Measurements from ENCODE around the gene ZNF385C.

The ZNF385C gene

GRCh38 chr17:42000413-42001133, 97.7 kb downstream of the ZNF385C start:
- ATAC-seq (no peak), DNase-seq (ENCODE audit: low spot score in 2 of 2) (no peak)
- no peak overlapping the region for H3K4me3 Mint-ChIP-seq
- no peaks in the 10 kb centered on the region for H3K9me3 Mint-ChIP-seq
- peaks cover 98% of the 10 kb centered on the region for H3K36me3 Mint-ChIP-seq
- H3K27ac Mint-ChIP-seq: peak overlapping the region; percentile 71
- peaks cover 31% of the 10 kb centered on the region for H3K4me1 Mint-ChIP-seq

DNA sequence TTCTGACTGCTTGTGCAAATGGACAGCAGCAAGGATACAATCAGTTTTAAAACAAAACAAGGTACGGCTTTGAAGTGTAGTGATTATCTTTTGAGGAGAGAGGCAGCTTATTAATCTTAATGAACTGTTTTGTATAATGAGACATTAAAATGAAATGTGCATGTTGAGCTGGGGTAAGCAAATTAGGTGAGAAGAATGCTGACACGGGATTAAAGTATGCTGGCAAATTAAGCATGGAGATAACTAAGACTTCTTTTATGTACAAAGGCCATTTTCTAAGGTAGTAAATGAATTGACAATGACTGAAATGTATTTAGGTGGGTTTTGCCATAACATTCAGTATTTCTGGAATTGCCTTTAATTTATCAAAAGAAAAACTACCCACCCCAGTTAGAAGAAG, 99.8 kb downstream of the ZNF385C start:
- DNase-seq (ENCODE audit: low spot score in 2 of 2): no peak
- ATAC-seq: no peak
- Mint-ChIP-seq H3K4me3 (no peak overlapping the region), H3K27ac (no peak overlapping the region), H3K9me3 (no peaks in the 10 kb centered on the region), H3K4me1 (peaks cover 23% of the 10 kb centered on the region), H3K36me3 (peaks cover 100% of the 10 kb centered on the region)

- H3K4me1 Mint-ChIP-seq: peaks cover 13% of the 10 kb centered on the region
- ATAC-seq: no peak
- peaks cover 100% of the 10 kb centered on the region for H3K36me3 Mint-ChIP-seq
- no peak overlapping the region for H3K4me3 Mint-ChIP-seq
- no peaks in the 10 kb centered on the region for H3K9me3 Mint-ChIP-seq
- H3K27ac Mint-ChIP-seq: peak overlapping the region; percentile 77
- DNase-seq (ENCODE audit: low spot score in 2 of 2): no peak
Observed at GRCh38 chr17:41996855-41997164, 101.5 kb downstream of the ZNF385C start.

GRCh38 chr17:41992576-41992975, 105.7 kb downstream of the ZNF385C start:
- Mint-ChIP-seq H3K36me3 (peaks cover 100% of the 10 kb centered on the region), H3K27ac (no peak overlapping the region), H3K4me1 (peaks cover 17% of the 10 kb centered on the region), H3K9me3 (no peaks in the 10 kb centered on the region), H3K4me3 (no peak overlapping the region)
- DNase-seq (ENCODE audit: low spot score in 2 of 2) (no peak), ATAC-seq (no peak)

- DNase-seq (ENCODE audit: low spot score in 2 of 2) (no peak), ATAC-seq (no peak)
- H3K9me3 Mint-ChIP-seq: no peaks in the 10 kb centered on the region
- H3K36me3 Mint-ChIP-seq: peaks cover 100% of the 10 kb centered on the region
- no peak overlapping the region for H3K27ac Mint-ChIP-seq
- no peak overlapping the region for H3K4me3 Mint-ChIP-seq
- peaks cover 7% of the 10 kb centered on the region for H3K4me1 Mint-ChIP-seq
Observed at GRCh38 chr17:41989702-41990419, 108.4 kb downstream of the ZNF385C start.

DNA sequence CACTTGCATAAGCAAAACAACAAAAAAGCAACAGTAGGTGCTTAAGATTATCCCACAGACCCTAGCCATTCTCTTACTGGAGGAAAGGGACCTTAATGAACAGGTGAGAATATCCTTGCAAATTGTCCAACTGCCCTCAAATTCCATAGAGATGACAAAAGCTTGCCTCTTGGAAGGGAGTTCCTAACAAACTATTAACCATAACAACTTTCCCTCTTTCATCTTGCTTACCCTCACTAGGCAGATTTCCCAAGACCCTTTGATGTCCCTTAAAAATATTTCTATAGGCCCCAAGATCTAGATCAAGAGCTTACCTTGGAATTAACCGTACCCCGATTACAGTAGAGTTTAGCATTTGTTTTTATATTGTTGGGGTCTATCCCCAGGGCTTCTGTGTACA, 109.9 kb downstream of the ZNF385C start:
- no peak for ATAC-seq
- peaks cover 100% of the 10 kb centered on the region for H3K36me3 Mint-ChIP-seq
- H3K4me1 Mint-ChIP-seq: peaks cover 7% of the 10 kb centered on the region

DNA sequence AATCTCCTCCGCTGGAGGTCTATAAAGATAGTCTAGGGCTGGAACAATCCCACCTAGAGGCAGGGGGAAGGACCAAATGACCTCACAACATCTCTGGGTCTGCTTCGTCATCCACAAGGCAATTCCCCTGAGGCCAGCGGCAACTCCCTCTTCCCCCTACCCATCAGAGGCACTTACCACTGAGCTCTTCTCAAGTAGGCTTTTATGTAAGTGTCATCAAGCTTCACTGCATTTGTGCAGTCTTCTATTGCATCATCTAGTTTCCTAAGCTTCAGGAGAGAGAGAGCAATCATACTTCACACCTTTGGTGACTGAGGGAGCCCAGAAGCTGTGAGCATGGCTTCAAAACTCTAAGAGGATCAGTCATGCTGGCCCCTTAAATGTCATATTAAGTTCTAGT, 110.6 kb downstream of the ZNF385C start:
- no peak for DNase-seq (ENCODE audit: low spot score in 2 of 2)
- H3K27ac Mint-ChIP-seq: peak overlapping the region; percentile 82
- peak; percentile 92 for ATAC-seq
- no peaks in the 10 kb centered on the region for H3K9me3 Mint-ChIP-seq
- H3K4me1 Mint-ChIP-seq: peaks cover 7% of the 10 kb centered on the region
- no peak overlapping the region for H3K4me3 Mint-ChIP-seq
- H3K36me3 Mint-ChIP-seq: peaks cover 100% of the 10 kb centered on the region

More for the DNA sequence above, 109.9 kb downstream of the ZNF385C start:
- DNase-seq (ENCODE audit: low spot score in 2 of 2): no peak
- Mint-ChIP-seq H3K4me3 (no peak overlapping the region), H3K27ac (peak overlapping the region; percentile 82), H3K9me3 (no peaks in the 10 kb centered on the region)

DNA sequence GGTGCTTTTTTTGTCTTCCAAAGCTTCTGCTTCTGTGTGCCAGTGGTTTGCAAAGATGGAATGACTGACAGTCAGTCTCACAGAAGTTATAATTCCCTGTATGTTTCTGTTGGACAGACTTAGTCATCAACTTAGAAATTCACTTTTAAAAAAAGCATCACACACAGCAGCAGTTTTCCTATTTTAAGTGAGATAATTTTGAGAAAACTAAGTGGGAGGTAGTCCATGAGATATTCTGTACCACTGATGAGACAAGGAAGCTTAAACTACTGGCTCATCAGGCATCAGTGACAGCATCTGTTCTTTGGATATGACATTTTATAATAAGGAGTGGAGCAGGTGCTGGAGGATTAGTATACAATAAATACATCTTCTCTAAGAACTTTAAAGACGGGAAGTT, 111.6 kb downstream of the ZNF385C start:
- Mint-ChIP-seq H3K36me3 (peaks cover 100% of the 10 kb centered on the region), H3K9me3 (no peaks in the 10 kb centered on the region), H3K27ac (peak overlapping the region; percentile 82), H3K4me3 (no peak overlapping the region), H3K4me1 (peaks cover 7% of the 10 kb centered on the region)
- ATAC-seq (no peak), DNase-seq (ENCODE audit: low spot score in 2 of 2) (no peak)

DNA sequence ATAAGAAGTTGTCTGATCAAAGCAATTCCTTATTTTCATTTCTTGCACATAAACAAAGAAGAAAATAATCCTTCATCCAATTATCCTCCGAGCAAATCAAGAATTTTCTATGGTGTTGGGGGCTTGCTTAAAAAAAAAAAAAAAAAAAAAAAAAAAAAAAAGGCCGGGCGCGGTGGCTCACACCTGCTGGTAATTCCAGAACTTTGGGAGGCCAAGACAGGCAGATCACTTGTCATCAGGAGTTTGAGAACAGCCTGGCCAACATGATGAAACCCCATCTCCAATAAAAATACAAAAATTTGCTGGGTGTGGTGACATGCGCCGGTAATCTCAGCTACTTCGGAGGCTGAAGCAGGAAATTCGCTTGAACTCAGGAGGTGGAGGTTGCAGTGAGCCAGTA, 112.4 kb downstream of the ZNF385C start:
- Mint-ChIP-seq H3K4me1 (peaks cover 7% of the 10 kb centered on the region), H3K9me3 (no peaks in the 10 kb centered on the region), H3K36me3 (peaks cover 100% of the 10 kb centered on the region), H3K4me3 (no peak overlapping the region), H3K27ac (no peak overlapping the region)
- no peak for DNase-seq (ENCODE audit: low spot score in 2 of 2)
- no peak for ATAC-seq

DNA sequence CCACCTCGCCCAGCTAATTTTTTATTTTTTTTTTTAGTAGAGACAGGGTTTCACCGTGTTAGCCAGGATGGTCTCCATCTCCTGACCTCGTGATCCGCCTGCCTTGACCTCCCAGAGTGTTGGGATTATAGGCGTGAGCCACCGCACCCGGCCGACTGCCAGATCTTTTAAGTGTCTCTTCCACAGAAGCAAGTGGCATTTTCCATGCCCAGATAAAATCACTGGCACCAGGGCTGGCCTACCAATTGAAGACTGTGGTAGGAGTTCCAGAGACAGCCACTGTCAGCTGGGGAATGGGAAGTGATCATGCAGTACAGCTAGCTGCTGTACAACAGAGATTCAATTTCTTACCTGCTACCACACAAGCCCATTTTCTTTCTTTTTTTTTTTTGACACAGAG, 113.8 kb downstream of the ZNF385C start:
- DNase-seq (ENCODE audit: low spot score in 2 of 2) (no peak), ATAC-seq (no peak)
- H3K9me3 Mint-ChIP-seq: no peaks in the 10 kb centered on the region
- peaks cover 100% of the 10 kb centered on the region for H3K36me3 Mint-ChIP-seq
- H3K4me3 Mint-ChIP-seq: no peak overlapping the region
- no peak overlapping the region for H3K27ac Mint-ChIP-seq
- H3K4me1 Mint-ChIP-seq: peaks cover 7% of the 10 kb centered on the region

DNA sequence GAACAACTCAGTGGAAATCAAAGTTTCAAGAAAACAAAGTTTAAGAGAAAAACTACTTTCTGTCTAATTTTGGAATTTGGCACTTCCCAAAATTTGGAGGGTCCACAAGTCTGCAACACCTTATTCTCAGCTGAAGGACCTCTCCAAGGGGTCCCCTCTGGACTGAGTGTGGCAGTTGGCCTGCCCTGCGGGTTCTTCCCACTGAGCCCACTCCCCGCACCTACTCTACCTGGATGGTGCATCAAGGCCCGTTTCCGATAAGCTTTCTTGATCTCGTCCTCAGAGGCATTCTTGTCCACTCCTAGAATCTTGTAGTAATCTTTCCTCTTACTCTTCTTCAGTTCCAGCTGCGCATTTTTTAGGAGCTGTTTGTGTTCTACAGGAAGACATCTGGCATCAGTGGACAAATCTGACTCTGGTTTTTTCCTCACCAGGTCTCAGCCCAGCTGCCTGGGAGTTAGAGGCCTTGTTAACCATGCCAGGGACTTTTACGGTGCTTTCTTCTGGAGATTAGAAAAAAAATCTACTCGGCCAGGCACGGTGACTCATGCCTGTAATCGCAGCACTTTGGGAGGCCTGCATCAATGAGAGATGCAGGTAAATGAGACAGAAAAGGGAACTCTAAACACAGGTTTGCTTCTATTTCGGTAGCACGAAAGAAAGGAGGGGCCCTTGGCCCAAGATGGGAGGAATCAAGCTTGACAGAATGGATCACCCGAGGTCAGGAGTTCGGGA, 116.1 kb downstream of the ZNF385C start:
- ATAC-seq (no peak), DNase-seq (ENCODE audit: low spot score in 2 of 2) (no peak)
- Mint-ChIP-seq H3K27ac (no peak overlapping the region), H3K4me3 (no peak overlapping the region), H3K9me3 (no peaks in the 10 kb centered on the region), H3K36me3 (peaks cover 100% of the 10 kb centered on the region), H3K4me1 (no peaks in the 10 kb centered on the region)

DNA sequence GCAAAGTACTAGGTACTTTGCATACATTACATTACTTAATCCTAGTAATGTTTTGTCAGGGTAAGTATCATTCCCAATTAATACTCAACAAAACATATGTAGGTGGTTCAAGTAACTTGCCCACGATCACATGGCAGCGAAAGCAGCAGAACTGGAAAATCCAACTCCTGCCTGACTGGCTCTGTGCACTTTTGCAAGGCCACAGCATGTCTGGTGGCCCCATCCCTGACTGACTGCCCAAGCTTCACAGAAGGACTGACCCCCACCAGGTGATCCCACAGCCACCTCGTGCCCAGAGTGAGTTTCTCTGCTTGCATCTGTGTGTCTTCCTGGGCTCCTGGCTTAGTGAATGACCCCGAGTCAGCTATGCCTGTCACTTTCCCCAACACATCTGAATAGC, 120.3 kb downstream of the ZNF385C start:
- H3K27ac Mint-ChIP-seq: peak overlapping the region; percentile 83
- peaks cover 5% of the 10 kb centered on the region for H3K4me1 Mint-ChIP-seq
- no peak for ATAC-seq
- H3K36me3 Mint-ChIP-seq: peaks cover 100% of the 10 kb centered on the region
- no peak overlapping the region for H3K4me3 Mint-ChIP-seq
- H3K9me3 Mint-ChIP-seq: no peaks in the 10 kb centered on the region
- DNase-seq (ENCODE audit: low spot score in 2 of 2): no peak

GRCh38 chr17:41976142-41976768, 122.0 kb downstream of the ZNF385C start:
- H3K27ac Mint-ChIP-seq: peak overlapping the region; percentile 63
- H3K4me3 Mint-ChIP-seq: no peak overlapping the region
- peaks cover 100% of the 10 kb centered on the region for H3K36me3 Mint-ChIP-seq
- ATAC-seq (no peak), DNase-seq (ENCODE audit: low spot score in 2 of 2) (no peak)
- peaks cover 5% of the 10 kb centered on the region for H3K4me1 Mint-ChIP-seq
- H3K9me3 Mint-ChIP-seq: no peaks in the 10 kb centered on the region

Measured in stimulated activated effector memory CD8-positive, alpha-beta T cell treated with anti-CD3 and anti-CD28 coated beads, Interleukin-12 subunit alpha, Interleukin-12 subunit beta, amount 100 ng/mL, for 72 hours (primary cell).